HCT116 (cell line): Measurements from ENCODE around the gene INPP5F. TPM values are rescaled to one million over a fixed set of nuclear protein-coding genes. Genes with fewer than 3 reads are reported as not detected.

Experiments used
- ATAC-seq: fragments of 200-7000 bp; cut with Tn5 transposase; 2 replicates; pipeline ENCODE4 v1.9.1; 2020; ENCODE audit warnings: mild to moderate bottlenecking, moderate library complexity
- BruUV-seq: library from RNA; stranded (reverse); fragments of 400-500 nt; replicated peaks from 2 replicates; lab custom pipeline; 2021; lab: Mats Ljungman, UMichigan
- CTCF ChIA-PET: fragments of 300-600 bp; sonication (Branson Sonifier 250); formaldehyde crosslinking; loops from one replicate; lab custom pipeline; 2021; ENCODE audit warnings: antibody characterized with exemption; lab: Charles Lee
- POLR2A ChIA-PET: fragments of 300-600, 350-600 bp; sonication (Branson Sonifier 250); formaldehyde crosslinking; loops from one replicate; lab custom pipeline; 2021; ENCODE audit warnings: antibody characterized with exemption; lab: Charles Lee
- RAD21 ChIA-PET, 2 experiments: fragments of 300-600 bp; sonication (Branson Sonifier 250); formaldehyde crosslinking; loops; one replicate each; lab custom pipeline; 2023; ENCODE audit warnings: low total read pairs in 2 of 2; ENCODE audit not compliant: uncharacterized antibody in 2 of 2, unreplicated experiment in 2 of 2, low non-redundant PET in 1 of 2; lab: Charles Lee
- DNase-seq: peaks from one replicate; pipeline ENCODE4 v3.0.0-alpha.2; 2010; ENCODE audit warnings: low read depth, low spot score
- H2AFZ ChIP-seq: fragments of 200-600 bp; shearing (Covaris generic), sonication (generic); 2 replicates; pipeline ENCODE4 v1.6.1; 2017; ENCODE audit warnings: low read depth, mixed run types, mixed read lengths, antibody characterized with exemption, low read length; ENCODE audit not compliant: poor library complexity, severe bottlenecking
- H3K27ac ChIP-seq: 2 replicates; pipeline ENCODE4 v1.5.1; 2012; ENCODE audit warnings: low read depth, low read length
- H3K27me3 ChIP-seq: fragments of 200-600 bp; sonication (generic); 2 replicates; pipeline ENCODE4 v1.6.1; 2016; ENCODE audit warnings: mixed run types, low read length, mixed read lengths; ENCODE audit not compliant: insufficient read depth
- H3K36me3 ChIP-seq, 2 experiments: fragments of 200-500 bp in 1 of 2; fragments of 200-600 bp in 1 of 2; sonication (Bioruptor generic) in 1 of 2; sonication (generic) in 1 of 2; 2 replicates each; pipeline versions ENCODE4 v1.5.1 to v1.6.1; 2014 to 2016; ENCODE audit warnings: low read length in 2 of 2, inconsistent platforms in 1 of 2, mixed read lengths in 1 of 2, mixed run types in 1 of 2; ENCODE audit not compliant: insufficient read depth in 2 of 2, control insufficient read depth in 1 of 2
- H3K4me1 ChIP-seq, 2 experiments: fragments of 200-600 bp in 1 of 2; sonication (generic) in 1 of 2; 2 replicates each; pipeline versions ENCODE4 v1.5.1 to v1.6.1; 2012 to 2017; ENCODE audit warnings: low read length in 2 of 2, inconsistent platforms in 1 of 2, mild to moderate bottlenecking in 1 of 2, mixed read lengths in 1 of 2, mixed run types in 1 of 2, moderate library complexity in 1 of 2; ENCODE audit not compliant: insufficient read depth in 2 of 2, control insufficient read depth in 1 of 2
- H3K4me2 ChIP-seq: fragments of 200-600 bp; sonication (generic); 2 replicates; pipeline ENCODE4 v1.6.1; 2017; ENCODE audit warnings: mixed run types, low read length, mixed read lengths
- H3K4me3 ChIP-seq, 2 experiments: fragments of 200-600 bp in 1 of 2; sonication (generic) in 1 of 2; replicated peaks in 1 of 2; 2 replicates each; pipeline ENCODE4 v1.5.1; 2011 to 2016; ENCODE audit warnings: low read length in 2 of 2, control low read depth in 1 of 2, low read depth in 1 of 2, mild to moderate bottlenecking in 1 of 2, mixed read lengths in 1 of 2, mixed run types in 1 of 2
- H3K79me2 ChIP-seq: fragments of 200-600 bp; sonication (generic); 2 replicates; pipeline ENCODE4 v1.6.1; 2017; ENCODE audit warnings: mild to moderate bottlenecking, mixed run types, low read length, moderate library complexity, mixed read lengths; ENCODE audit not compliant: insufficient read depth
- H3K9ac ChIP-seq: fragments of 200-600 bp; sonication (generic); 2 replicates; pipeline ENCODE4 v1.6.1; 2016; ENCODE audit warnings: low read length, mixed read lengths
- H3K9me2 ChIP-seq: fragments of 200-600 bp; sonication (generic), shearing (Covaris generic); 2 replicates; pipeline ENCODE4 v1.6.1; 2017; ENCODE audit warnings: mixed run types, mild to moderate bottlenecking, moderate library complexity; ENCODE audit not compliant: insufficient read depth
- H3K9me3 ChIP-seq, 2 experiments: fragments of 200-500 bp in 1 of 2; fragments of 200-600 bp in 1 of 2; sonication (Bioruptor generic) in 1 of 2; sonication (generic) in 1 of 2; 2 replicates each; pipeline ENCODE4 v1.6.1; 2014 to 2017; ENCODE audit warnings: low read length in 2 of 2, mixed read lengths in 2 of 2, inconsistent platforms in 1 of 2, low read depth in 1 of 2, mild to moderate bottlenecking in 1 of 2, mixed run types in 1 of 2, moderate library complexity in 1 of 2; ENCODE audit not compliant: control insufficient read depth in 1 of 2, insufficient read depth in 1 of 2
- H4K20me1 ChIP-seq: fragments of 200-600 bp; sonication (generic), shearing (Covaris generic); 2 replicates; pipeline ENCODE4 v1.6.1; 2017; ENCODE audit warnings: mixed run types, mild to moderate bottlenecking, moderate library complexity; ENCODE audit not compliant: insufficient read depth
- CEBPB ChIP-seq: IDR thresholded peaks from 2 replicates; pipeline ENCODE4 v1.6.1; 2012; ENCODE audit warnings: low read depth
- ELF1 ChIP-seq: IDR thresholded peaks from 2 replicates; pipeline ENCODE4 v1.6.1; 2012; ENCODE audit warnings: low read depth, borderline replicate concordance
- EZH2phosphoT487 ChIP-seq: fragments of 200-600 bp; IDR thresholded peaks from 2 replicates; pipeline ENCODE4 v1.6.1; 2018; ENCODE audit warnings: antibody characterized with exemption, borderline replicate concordance
- JUND ChIP-seq: IDR thresholded peaks from 2 replicates; pipeline ENCODE4 v1.6.1; 2012
- SIN3A ChIP-seq: IDR thresholded peaks from 2 replicates; pipeline ENCODE4 v1.6.1; 2012; ENCODE audit warnings: low read depth
- SRF ChIP-seq: IDR thresholded peaks from 2 replicates; pipeline ENCODE4 v1.6.1; 2012; ENCODE audit warnings: low read depth
- TCF7L2 ChIP-seq: IDR thresholded peaks from 2 replicates; pipeline ENCODE4 v1.7.0; 2011; ENCODE audit warnings: borderline replicate concordance, inconsistent platforms; ENCODE audit not compliant: insufficient read depth, insufficient read length; ENCODE audit errors: extremely low read depth
- YY1 ChIP-seq: IDR thresholded peaks from 2 replicates; pipeline ENCODE4 v1.6.1; 2011; ENCODE audit warnings: low read length, low read depth, moderate library complexity, mild to moderate bottlenecking; ENCODE audit not compliant: insufficient replicate concordance; ENCODE audit errors: extremely low read depth
- ZFX ChIP-seq: fragments of 450-650 bp; IDR thresholded peaks from 2 replicates; pipeline ENCODE4 v1.6.1; 2017
- intact Hi-C: fragments of 100-400 bp; cut with micrococcal nuclease; formaldehyde crosslinking; loops from 2 replicates; pipeline ENCODE4 v1.10.0; 2022
- total RNA-seq: library from RNA; stranded (reverse); gene quantifications from one replicate; pipeline ENCODE4 v1.2.1, GENCODE V29; 2021; ENCODE audit not compliant: unreplicated experiment
- TF ChIP-seq, protein P1 (sequence below): IDR thresholded peaks from 2 replicates; pipeline ENCODE4 v1.6.1; 2012; ENCODE audit warnings: low read depth
- TF ChIP-seq, protein P2 (sequence below): IDR thresholded peaks from 2 replicates; pipeline ENCODE4 v1.6.1; 2012
- TF ChIP-seq, protein P3 (sequence below): IDR thresholded peaks from 2 replicates; pipeline ENCODE4 v1.6.1; 2012
- TF ChIP-seq, protein P4 (sequence below), 3 experiments: fragments of 200-600 bp in 1 of 3; sonication (generic) in 1 of 3; IDR thresholded peaks in 2 of 3; conservative IDR thresholded peaks in 1 of 3; 2 replicates each; pipeline ENCODE4 v1.5.1; 2012 to 2017; ENCODE audit warnings: low read depth in 2 of 3, low read length in 2 of 3, antibody characterized with exemption in 1 of 3, borderline replicate concordance in 1 of 3, control low read depth in 1 of 3, mild to moderate bottlenecking in 1 of 3, mixed read lengths in 1 of 3, mixed run types in 1 of 3, moderate library complexity in 1 of 3; ENCODE audit not compliant: insufficient read depth in 1 of 3

INPP5F gene
- total RNA-seq, 1 experiment from 2014 or later: 21.6 TPM

DNA sequence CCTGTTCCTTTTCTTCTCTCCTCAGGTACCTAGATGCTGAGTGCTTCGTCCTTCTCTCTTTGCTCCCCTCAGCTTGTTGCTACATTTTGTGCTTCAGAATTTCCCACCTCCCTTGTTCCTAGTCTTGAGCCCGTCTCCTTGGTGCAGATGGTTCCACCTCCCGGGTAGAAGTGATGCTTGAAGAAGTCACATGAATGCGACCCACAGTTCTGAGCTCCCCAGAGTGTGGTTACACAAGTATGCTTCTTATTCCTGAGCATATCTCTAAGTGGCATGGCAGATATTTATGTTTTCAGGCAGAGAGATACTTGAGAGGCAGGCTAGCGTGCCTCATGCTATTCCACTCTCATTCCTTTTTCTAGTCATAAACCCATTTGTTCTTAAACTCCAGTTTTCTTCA, 34.0 kb downstream of the INPP5F start (continued):
- TF ChIP-seq, protein P1, sequence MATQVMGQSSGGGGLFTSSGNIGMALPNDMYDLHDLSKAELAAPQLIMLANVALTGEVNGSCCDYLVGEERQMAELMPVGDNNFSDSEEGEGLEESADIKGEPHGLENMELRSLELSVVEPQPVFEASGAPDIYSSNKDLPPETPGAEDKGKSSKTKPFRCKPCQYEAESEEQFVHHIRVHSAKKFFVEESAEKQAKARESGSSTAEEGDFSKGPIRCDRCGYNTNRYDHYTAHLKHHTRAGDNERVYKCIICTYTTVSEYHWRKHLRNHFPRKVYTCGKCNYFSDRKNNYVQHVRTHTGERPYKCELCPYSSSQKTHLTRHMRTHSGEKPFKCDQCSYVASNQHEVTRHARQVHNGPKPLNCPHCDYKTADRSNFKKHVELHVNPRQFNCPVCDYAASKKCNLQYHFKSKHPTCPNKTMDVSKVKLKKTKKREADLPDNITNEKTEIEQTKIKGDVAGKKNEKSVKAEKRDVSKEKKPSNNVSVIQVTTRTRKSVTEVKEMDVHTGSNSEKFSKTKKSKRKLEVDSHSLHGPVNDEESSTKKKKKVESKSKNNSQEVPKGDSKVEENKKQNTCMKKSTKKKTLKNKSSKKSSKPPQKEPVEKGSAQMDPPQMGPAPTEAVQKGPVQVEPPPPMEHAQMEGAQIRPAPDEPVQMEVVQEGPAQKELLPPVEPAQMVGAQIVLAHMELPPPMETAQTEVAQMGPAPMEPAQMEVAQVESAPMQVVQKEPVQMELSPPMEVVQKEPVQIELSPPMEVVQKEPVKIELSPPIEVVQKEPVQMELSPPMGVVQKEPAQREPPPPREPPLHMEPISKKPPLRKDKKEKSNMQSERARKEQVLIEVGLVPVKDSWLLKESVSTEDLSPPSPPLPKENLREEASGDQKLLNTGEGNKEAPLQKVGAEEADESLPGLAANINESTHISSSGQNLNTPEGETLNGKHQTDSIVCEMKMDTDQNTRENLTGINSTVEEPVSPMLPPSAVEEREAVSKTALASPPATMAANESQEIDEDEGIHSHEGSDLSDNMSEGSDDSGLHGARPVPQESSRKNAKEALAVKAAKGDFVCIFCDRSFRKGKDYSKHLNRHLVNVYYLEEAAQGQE: no peak
- TF ChIP-seq, protein P2, sequence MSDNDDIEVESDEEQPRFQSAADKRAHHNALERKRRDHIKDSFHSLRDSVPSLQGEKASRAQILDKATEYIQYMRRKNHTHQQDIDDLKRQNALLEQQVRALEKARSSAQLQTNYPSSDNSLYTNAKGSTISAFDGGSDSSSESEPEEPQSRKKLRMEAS: no peak
- TF ChIP-seq, protein P3, sequence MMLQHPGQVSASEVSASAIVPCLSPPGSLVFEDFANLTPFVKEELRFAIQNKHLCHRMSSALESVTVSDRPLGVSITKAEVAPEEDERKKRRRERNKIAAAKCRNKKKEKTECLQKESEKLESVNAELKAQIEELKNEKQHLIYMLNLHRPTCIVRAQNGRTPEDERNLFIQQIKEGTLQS: no peak
- TF ChIP-seq EZH2phosphoT487: no peak
- no peak for TF ChIP-seq SIN3A
- TF ChIP-seq JUND: no peak
- no peak for TF ChIP-seq ZFX
- no peak for TF ChIP-seq ELF1

DNA sequence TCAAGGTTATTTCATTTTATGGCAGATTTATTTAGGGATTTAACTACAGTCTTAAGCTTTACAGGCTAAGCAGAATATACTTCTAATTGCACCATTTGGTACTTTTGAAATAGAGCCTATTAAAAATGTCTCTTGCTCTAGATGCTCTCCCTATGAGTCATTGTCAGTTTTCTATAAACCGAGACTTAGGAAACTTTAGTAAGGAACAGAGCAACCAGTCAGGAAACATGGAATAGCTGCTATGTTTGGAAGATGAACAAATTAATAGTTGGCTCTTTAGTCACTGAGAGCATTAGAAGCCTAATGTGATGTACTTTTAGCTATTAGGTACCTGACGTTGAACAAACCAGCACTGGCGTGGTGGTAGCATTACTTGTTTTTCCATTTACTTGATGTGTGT, 35.3 kb downstream of the INPP5F start:
- Histone ChIP-seq H3K27me3 (no peaks in the 10 kb centered on the region), H3K9me2 (no peaks in the 10 kb centered on the region), H3K79me2 (no peaks in the 10 kb centered on the region), H3K4me1 (peaks cover 0 to 3% of the 10 kb centered on the region in 2 experiments; a peak in 2 of 4 replicates), H3K9ac (no peak overlapping the region), H3K4me2 (no peak overlapping the region), H2AFZ (no peak overlapping the region), H3K9me3 (no peaks in the 10 kb centered on the region), H4K20me1 (no peaks in the 10 kb centered on the region), H3K36me3 (no peaks in the 10 kb centered on the region), H3K27ac (no peak overlapping the region), H3K4me3 (no peak overlapping the region)
- RAD21 ChIA-PET: no interaction called here
- POLR2A ChIA-PET: no interaction called here
- BruUV-seq: no TSS peak
- CTCF ChIA-PET: interaction anchor here (4.3 kb wide), 1 partner anchor 10 kb away, joined by 23 read pairs; no protein-coding TSS in a partner anchor
- intact Hi-C loops: no loop called here
- no peak for TF ChIP-seq ELF1
- TF ChIP-seq JUND: no peak
- TF ChIP-seq YY1: no peak
- no peak for TF ChIP-seq CEBPB
- TF ChIP-seq SRF: no peak
- TF ChIP-seq, protein P1: no peak
- no peak for TF ChIP-seq TCF7L2
- TF ChIP-seq, protein P4, sequence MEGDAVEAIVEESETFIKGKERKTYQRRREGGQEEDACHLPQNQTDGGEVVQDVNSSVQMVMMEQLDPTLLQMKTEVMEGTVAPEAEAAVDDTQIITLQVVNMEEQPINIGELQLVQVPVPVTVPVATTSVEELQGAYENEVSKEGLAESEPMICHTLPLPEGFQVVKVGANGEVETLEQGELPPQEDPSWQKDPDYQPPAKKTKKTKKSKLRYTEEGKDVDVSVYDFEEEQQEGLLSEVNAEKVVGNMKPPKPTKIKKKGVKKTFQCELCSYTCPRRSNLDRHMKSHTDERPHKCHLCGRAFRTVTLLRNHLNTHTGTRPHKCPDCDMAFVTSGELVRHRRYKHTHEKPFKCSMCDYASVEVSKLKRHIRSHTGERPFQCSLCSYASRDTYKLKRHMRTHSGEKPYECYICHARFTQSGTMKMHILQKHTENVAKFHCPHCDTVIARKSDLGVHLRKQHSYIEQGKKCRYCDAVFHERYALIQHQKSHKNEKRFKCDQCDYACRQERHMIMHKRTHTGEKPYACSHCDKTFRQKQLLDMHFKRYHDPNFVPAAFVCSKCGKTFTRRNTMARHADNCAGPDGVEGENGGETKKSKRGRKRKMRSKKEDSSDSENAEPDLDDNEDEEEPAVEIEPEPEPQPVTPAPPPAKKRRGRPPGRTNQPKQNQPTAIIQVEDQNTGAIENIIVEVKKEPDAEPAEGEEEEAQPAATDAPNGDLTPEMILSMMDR (IDR thresholded peaks at IDR 0.05 in 2 of 3, conservative IDR thresholded peaks at IDR 0.05 in 1 of 3; ENCODE audit: borderline replicate concordance in 1 of 3, insufficient read depth in 1 of 3, low read depth in 2 of 3, low read length in 2 of 3): no peak
- TF ChIP-seq, protein P3: no peak
- ATAC-seq (no peak), DNase-seq (no peak)
